GM10266 (cell line): ENCODE results near the gene VMO1.
A peak's percentile ranks its signal among the peaks of the same experiment; 100 is the strongest.

ENCODE experiments used
- DNase-seq: peaks from one replicate; pipeline ENCODE4 v3.0.0; 2012; ENCODE audit errors: extremely low spot score
- CTCF ChIP-seq: IDR thresholded peaks from 2 replicates; pipeline ENCODE4 v1.5.1; 2012; ENCODE audit warnings: mild to moderate bottlenecking, low read depth; ENCODE audit not compliant: control insufficient read depth, insufficient read depth; ENCODE audit errors: missing control alignments

Gene VMO1

GRCh38 chr17:4743216-4743615 is 42.9 kb downstream of the VMO1 start:
- TF ChIP-seq CTCF: no peak
- DNase-seq: no peak

GRCh38 chr17:4742629-4743028 is 43.5 kb downstream of the VMO1 start:
- DNase-seq: no peak
- TF ChIP-seq CTCF: no peak

GRCh38 chr17:4742133-4742532 is 44.0 kb downstream of the VMO1 start:
- no peak for TF ChIP-seq CTCF
- DNase-seq: no peak

GRCh38 chr17:4741544-4741943 is 44.6 kb downstream of the VMO1 start:
- DNase-seq: no peak

GRCh38 chr17:4740584-4740983 is 45.6 kb downstream of the VMO1 start:
- no peak for TF ChIP-seq CTCF
- peak; percentile 27 for DNase-seq

More at GRCh38 chr17:4741544-4741943, 44.6 kb downstream of the VMO1 start:
- no peak for TF ChIP-seq CTCF

- TF ChIP-seq CTCF: no peak
- no peak for DNase-seq
These were observed 46.2 kb downstream of the VMO1 start for GRCh38 chr17:4740025-4740351.

GRCh38 chr17:4739122-4740024 is 46.8 kb downstream of the VMO1 start, which contains the start of the genes CXCL16 and ZMYND15:
Gene CXCL16, minus strand, starts transcription at chr17:4739928. Its CDS starts 589 bp downstream, at chr17:4739339.
Gene ZMYND15, plus strand, starts transcription at chr17:4739833. Its CDS starts 716 bp downstream, at chr17:4740549.
- DNase-seq: peak; percentile 87
- no peak for TF ChIP-seq CTCF
